Measurements from ENCODE around the gene CEP72.
"Not testable (repeated sequence)": the region's sequence is repeated elsewhere in the genome, so short reads cannot be mapped to it uniquely, and the experiment has no call there.

CEP72 gene

DNA sequence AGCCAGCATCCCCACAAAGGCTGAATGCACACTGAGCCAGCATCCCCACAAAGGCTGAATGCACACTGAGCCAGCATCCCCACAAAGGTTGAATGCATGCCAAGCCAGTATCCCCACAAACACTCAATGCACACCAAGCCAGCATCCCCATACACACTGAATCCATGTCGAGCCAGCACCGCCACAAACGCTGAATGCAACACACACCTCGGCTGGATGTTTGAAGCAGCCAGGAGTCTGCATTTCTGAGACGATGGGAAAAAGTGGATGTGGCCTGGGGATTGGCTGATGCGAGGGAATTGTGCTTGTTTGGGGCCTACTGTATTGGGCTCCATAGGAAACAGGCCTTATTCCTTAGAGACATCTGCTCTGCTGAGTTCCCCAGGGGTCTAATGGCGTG, 30.9 kb upstream of the CEP72 start:
- no peak for DNase-seq (ENCODE audit: low read depth in 2 of 2)

GRCh38 chr5:581941-582340, 30.2 kb upstream of the CEP72 start:
- DNase-seq (ENCODE audit: low read depth in 2 of 2): no peak

DNA sequence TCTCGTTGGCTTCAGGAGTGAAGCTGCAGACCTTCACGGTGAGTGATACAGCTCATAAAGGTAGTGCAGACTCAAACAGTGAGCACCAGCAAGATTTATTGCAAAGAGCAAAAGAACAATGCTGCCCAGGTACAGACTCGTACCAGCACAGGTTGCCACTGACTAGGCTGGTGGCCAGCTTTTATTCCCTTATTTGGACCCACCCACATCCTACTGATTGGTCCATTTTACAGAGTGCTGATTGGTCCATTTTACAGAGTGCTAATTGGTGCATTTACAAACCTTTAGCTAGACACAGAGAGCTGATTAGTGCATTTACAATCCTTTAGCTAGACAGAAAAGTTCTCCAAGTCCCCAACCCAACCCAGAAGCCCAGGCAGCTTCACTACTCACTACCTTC, 29.7 kb upstream of the CEP72 start:
- not testable (repeated sequence) for DNase-seq (ENCODE audit: low read depth in 2 of 2)

GRCh38 chr5:582936-583635, 29.1 kb upstream of the CEP72 start:
- DNase-seq (ENCODE audit: low read depth in 2 of 2): no peak

DNA sequence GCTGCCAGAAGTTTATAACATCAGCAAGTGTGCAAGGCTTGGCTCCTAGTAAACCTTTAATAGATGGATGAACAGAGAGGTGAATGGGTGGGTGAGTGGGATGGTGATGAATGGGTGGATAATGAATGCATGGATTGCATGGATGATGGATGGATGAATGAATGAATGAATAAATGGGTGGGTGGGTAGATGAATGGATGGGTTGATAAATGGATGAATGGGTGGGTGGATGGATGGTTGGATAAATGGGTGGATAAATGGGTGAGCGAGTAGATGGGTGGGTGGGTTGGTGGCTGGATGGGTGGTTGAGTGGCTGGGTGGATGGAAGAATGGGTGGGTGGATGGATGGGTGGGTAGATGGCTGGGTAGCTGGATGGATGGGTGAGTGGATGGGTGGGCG, 28.5 kb upstream of the CEP72 start:
- no peak for DNase-seq (ENCODE audit: low read depth in 2 of 2)

- no peak for DNase-seq (ENCODE audit: low read depth in 2 of 2)
These were observed 27.9 kb upstream of the CEP72 start for GRCh38 chr5:584216-584615.

DNA sequence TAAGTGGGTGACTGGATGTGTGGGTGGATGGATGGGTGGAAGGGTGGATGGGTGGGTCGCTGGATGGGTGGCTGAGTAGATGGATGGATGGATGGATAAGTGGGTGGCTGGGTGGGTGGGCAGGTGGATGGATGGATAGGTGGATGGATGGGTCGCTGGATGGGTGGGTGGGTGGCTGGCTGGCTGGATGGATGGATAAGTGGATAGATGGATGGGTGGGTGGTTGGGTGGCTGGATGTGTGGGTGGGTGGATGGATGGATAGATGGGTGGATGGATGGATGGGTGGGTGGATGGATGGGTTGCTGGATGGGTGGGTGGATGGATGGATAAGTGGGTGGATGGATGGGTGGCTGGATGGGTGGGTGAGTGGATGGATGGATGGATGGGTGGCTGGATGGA, 27.3 kb upstream of the CEP72 start:
- no peak for DNase-seq (ENCODE audit: low read depth in 2 of 2)

DNA sequence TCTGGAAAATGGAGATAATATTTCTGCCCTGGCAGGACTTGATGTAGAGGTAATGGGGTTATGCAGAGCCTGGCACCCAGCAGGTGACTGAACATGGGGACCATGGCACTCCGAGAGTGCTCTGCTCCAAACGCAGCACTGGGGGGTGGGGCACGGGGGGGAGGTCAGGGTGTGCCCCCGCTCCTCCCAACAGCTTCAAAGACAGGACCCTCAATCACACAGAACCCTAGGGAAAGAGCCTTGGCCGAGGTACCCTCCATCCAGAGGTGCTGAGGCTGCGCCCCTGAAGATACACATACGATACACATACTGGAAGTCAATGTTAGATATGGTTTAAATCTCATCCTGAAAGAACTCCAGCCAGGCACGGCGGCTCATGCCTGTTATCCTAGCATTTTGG, 26.6 kb upstream of the CEP72 start:
- no peak for DNase-seq (ENCODE audit: low read depth in 2 of 2)

DNA sequence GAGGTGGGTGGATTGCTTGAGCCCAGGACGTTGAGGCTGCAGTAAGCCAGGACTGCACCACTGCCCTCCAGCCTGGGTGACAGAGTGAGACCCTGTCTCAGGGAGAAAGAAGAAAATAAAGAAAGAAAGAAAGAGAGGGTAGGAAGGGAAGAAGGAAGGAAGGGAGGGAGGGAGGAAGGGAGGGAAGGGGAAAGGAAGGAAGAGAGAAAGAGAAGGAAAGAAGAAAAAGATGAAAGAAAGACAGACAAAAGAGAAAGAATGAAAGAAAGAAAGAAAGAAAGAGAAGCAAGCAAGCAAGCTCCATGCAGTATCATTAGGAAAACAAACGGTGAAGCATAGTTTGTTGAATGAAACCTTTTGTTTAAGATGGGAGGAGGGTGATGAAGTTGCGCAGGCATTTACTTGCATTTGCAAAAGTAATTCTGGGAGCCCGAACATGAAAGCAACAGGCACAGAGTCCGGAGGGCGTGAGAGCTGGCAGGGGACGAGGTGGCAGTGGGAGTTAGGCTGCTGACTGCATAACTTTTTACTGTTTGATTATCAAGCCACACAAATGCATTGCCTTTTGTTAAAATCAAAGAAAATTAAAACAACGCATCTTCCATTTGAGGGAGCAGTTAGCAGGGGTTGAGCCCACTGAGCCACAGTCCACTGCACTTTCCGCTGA, 26.0 kb upstream of the CEP72 start:
- DNase-seq (ENCODE audit: low read depth in 2 of 2): no peak

GRCh38 chr5:586751-587285, 25.3 kb upstream of the CEP72 start:
- no peak for DNase-seq (ENCODE audit: low read depth in 2 of 2)

- no peak for DNase-seq (ENCODE audit: low read depth in 2 of 2)
These were observed 24.7 kb upstream of the CEP72 start for GRCh38 chr5:587403-587802.

DNA sequence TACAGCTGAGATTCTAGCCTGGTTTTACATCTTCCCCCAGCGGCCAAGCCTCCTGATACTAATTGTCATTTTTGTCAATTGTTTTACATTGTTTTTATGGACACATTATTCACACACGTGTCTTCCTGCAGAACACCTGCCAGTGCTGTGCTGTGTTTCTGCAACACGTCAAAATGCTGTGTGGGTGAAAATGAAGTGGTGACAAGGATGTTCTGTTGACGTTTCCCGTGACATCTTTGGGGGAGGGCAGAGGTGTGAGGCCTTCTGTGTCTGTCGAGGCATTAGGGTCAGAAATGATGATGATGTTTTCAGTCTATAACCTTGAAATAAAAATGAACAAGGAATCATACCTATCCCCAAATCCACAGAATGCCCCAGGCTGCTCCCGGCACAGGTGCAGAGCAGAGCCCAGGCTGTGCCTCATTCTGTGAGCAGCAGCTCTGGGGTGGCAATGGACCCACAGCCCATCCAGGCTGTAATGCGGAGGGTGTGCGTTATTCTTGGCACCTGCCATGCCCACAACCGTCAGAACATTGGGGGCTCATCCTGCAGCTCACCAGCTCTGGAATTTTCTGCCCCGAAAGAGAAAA, 23.6 kb upstream of the CEP72 start:
- no peak for DNase-seq (ENCODE audit: low read depth in 2 of 2)

GRCh38 chr5:589173-589572, 23.0 kb upstream of the CEP72 start:
- no peak for DNase-seq (ENCODE audit: low read depth in 2 of 2)

- DNase-seq (ENCODE audit: low read depth in 2 of 2): no peak
These were observed 22.6 kb upstream of the CEP72 start for GRCh38 chr5:589588-589987.

GRCh38 chr5:590346-590745, 21.8 kb upstream of the CEP72 start:
- no peak for DNase-seq (ENCODE audit: low read depth in 2 of 2)

GRCh38 chr5:591746-592145, 20.4 kb upstream of the CEP72 start:
- no peak for DNase-seq (ENCODE audit: low read depth in 2 of 2)

DNA sequence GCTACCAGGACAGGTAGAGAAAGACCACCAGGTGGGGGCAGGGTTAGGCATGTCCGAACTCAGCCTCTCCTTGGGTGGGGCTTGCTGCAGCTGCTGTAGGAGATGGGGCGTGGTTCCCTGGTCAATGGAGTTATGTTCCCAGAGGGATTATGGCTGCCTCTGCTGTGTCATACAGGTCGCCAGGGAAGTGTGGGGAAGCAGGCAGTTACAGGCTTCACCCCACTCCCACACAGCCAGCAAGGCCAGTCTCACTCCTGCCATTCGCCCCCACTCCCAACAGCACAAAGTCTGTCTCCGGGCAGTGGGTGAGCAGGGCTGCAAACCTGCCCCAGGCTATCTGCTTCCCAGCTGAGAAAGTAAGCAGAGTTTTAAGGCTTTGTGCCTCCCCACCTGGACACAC, 20.0 kb upstream of the CEP72 start:
- no peak for DNase-seq (ENCODE audit: low read depth in 2 of 2)

GRCh38 chr5:593511-593910, 18.6 kb upstream of the CEP72 start:
- no peak for DNase-seq (ENCODE audit: low read depth in 2 of 2)

DNA sequence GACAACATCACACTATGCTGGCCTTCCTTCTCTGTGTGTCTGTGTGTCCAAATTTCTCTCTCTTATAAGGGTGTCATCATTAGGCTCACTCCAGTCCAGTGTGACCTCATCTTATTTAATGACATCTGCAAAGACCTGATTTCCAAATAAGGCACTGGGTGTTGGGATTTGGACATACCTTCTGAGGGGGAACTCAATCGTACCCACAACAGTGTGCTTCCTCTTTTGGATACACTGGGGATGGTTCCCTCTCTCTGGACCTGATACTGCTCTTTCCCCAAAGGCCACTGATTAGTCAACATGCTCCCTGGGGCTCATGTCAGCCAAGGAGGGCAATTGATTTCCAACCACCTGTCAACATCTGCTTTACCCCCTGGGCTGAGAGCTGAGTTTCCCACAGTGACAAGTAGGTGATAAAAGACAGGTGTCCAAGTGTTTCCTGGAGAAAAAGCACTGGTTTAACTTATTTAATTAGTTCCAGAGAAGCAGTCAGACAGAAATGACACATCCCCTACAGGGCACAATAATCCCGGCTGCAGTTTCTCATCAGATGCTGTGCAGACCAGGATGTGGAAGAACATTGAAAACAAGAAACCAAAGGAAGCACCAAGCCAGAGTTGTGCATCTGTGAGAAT, 17.8 kb upstream of the CEP72 start:
- DNase-seq (ENCODE audit: low read depth in 2 of 2): no peak

- DNase-seq (ENCODE audit: low read depth in 2 of 2): no peak
These were observed 16.8 kb upstream of the CEP72 start for GRCh38 chr5:595285-595875.

GRCh38 chr5:597871-598563, 14.1 kb upstream of the CEP72 start:
- no peak for DNase-seq (ENCODE audit: low read depth in 2 of 2)

- no peak for DNase-seq (ENCODE audit: low read depth in 2 of 2)
These were observed 13.6 kb upstream of the CEP72 start for GRCh38 chr5:598564-598890.
